Activated CD8-positive, alpha-beta memory T cell treated with anti-CD3 and anti-CD28 coated beads, Interleukin-2, amount 50 U/mL, for 4 hours (primary cell): ENCODE data around the gene CADM1.

Experiments
- DNase-seq: peaks from one replicate; pipeline ENCODE4 v3.0.0-alpha.2; 2020

The CADM1 gene

GRCh38 chr11:115391598-115391997, 112.6 kb downstream of the CADM1 start:
- DNase-seq: no peak

DNA sequence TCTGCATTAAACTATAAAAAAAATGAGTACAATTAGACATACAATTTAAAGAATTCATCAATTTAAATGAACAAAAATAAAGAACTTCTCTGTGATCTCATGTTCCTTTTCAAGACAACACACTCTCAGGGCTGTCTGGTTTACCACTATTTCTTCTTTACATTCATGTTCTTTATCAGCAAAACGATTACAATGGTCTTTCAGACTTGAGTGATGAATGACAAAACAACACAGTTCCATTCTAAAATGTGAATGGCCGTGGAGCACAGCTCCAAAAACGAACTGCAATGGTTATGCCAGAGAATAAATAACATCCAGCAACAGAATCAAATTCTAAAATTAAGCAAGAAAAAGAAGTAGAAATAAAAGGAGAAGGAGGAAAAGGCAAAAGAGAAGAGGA, 113.1 kb downstream of the CADM1 start:
- no peak for DNase-seq

GRCh38 chr11:115390441-115390840, 113.8 kb downstream of the CADM1 start:
- DNase-seq: no peak

DNA sequence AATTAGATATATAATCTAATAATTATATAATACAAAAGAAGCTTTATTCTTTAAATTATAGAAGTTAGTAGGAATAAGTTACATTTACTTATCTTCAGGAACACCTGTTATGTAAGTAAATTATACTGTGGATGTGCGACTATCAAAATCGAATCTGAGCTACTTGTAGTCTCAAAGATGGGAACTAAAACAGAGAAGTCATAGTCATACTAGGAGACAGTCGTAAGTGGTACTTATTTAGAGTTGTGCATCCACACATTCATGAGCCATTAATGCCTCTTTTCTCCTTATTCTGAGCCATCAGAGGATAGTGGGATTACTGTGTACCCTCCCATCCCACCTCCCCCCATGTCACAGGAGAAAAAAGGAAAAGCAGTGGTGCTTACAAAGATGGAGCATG, 114.4 kb downstream of the CADM1 start:
- no peak for DNase-seq

- DNase-seq: no peak
These were observed 119.0 kb downstream of the CADM1 start for GRCh38 chr11:115385226-115385625.

DNA sequence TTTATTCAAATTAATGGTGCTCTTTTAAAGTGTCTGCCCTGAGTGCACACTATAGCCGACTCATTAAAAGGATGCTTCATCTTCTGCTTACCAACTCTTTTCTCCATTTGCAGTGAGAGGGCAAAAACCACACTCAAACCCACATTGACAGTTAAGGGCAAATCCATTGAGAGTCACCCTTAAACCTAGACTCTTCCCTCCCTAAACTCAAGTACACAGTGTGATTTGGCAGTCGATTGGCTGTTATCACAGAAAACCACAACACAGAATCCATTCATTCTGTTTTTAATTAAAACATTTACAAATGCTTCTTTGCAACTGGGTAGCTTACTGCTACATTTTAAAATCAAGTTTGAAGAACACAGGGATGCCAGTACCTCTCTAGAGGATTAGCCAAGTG, 120.0 kb downstream of the CADM1 start:
- no peak for DNase-seq

DNA sequence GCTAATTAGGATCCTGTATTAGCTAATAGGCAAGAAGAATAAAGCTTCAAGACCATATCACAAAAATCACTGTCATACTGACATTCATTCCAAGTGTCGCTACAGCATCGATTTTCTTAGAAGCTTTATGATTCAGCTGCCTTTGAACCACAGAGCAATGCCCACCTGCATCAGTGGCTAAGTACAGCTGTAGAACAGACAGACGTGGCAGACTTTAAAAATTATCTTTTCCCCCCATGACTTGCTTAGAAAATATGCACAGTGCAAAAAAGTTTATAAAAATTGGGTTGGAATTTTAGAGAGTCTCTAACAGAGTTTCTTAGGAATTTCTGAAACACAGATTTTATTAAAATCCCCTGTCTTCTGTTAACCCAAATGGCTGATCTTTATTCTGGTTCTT, 120.8 kb downstream of the CADM1 start:
- no peak for DNase-seq

GRCh38 chr11:115379528-115379927, 124.7 kb downstream of the CADM1 start:
- DNase-seq: no peak

- DNase-seq: no peak
These were observed 125.7 kb downstream of the CADM1 start for GRCh38 chr11:115378557-115378956.

DNA sequence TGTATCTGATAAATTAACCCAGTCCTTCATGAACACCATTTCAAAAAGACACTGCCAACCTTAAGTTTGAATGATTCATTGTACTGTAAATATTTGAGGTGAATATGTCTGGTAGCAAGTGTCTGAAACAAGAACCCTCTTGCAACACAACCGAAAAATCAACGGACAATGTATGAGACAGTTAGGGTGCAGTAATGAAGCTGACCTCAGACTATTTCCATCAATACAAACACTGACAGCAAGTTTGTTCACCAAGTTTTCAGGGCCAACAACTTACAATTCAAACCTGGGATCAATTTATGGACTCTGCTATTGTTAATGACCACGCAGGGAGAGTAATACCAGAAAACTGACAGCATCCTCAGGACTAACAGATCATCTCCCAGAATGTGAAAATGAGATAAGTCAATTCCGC, 126.3 kb downstream of the CADM1 start:
- no peak for DNase-seq

DNA sequence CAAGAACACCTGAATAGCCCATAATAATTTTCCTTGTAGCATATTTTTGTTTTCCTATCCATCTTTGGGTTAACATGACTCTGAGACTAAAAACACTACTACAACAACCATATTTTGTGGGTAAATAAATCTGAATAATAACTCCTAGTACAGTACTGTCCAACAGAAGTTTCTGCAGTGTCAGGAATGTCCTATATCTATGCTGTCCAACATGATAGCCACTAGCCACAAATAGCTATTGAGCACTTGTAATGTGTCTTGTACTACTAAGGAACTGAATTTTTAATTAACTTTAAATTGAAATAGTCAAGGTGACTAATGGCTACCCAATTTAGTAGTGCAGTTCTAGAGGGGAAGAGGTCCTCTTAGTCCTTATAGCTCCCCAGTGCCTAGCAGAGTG, 135.6 kb downstream of the CADM1 start:
- DNase-seq: no peak

- no peak for DNase-seq
These were observed 137.4 kb downstream of the CADM1 start for GRCh38 chr11:115366826-115367225.

- no peak for DNase-seq
These were observed 138.3 kb downstream of the CADM1 start for GRCh38 chr11:115365907-115366306.

GRCh38 chr11:115364896-115365295, 139.3 kb downstream of the CADM1 start:
- DNase-seq: no peak

DNA sequence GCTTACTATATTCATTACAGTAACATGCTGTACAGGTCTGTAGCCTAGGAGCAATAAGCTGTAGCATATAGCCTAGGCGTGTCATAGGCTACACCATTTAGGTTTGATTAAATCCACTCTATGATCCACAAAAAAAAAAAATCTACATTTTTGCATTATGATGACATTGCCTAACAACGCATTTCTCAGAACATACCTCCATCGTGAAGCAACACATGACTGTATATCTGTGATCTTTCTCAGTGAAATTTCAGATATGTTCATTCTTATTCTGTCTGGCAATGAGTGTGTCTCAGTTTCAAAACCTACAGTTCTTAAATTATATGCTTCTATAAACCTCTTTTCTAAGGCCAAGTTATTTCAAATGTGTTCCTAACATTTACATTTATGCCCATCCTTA, 140.3 kb downstream of the CADM1 start:
- no peak for DNase-seq

DNA sequence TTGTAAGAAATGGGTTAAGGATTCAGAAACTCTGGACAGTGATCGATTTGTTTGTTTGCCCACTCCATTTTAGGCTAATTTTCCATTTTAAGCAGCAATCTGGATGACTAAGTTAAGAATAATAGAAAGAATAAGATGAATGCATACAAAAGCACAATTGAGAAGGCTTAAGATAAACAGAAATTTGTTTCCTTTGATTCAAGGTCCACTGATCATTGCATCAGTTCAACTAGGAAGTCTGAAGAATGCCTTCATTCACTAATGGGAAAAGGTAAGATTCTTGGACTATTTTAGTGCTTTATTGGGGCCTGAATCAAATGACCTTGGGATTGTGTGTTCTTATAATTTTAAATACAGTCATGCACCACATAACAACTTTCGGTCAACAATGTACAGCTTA, 140.8 kb downstream of the CADM1 start:
- no peak for DNase-seq

GRCh38 chr11:115362997-115363396, 141.2 kb downstream of the CADM1 start:
- DNase-seq: no peak

- no peak for DNase-seq
These were observed 143.2 kb downstream of the CADM1 start for GRCh38 chr11:115361025-115361424.

DNA sequence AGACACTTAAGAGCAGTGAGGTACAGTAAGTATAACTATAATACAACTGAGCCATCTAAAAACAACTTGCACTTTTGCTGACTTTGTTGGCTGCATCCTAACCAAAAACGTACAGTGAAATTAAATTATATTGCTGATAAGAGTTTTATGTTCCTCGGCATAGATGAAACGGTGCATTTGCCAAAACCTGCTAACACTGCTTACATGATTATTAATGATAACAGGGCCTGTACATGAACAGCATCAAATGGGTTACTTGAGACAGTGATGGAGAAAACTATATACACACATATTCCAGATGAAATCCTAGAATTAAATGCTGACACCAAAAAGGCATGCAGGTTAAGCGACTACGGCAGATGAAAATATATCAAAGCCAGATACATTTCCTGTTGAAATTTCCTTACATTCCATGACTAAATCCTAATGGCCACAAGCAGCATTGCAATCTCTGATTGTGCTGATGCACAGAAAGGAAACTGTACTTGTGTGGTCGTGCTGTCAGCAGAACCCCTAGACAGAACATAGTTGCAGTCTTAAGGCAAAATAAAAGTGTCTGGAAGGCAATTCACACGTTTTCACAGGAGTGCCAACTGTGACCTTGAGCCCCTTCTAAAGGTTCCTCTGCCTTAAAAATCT, 143.9 kb downstream of the CADM1 start:
- no peak for DNase-seq

DNA sequence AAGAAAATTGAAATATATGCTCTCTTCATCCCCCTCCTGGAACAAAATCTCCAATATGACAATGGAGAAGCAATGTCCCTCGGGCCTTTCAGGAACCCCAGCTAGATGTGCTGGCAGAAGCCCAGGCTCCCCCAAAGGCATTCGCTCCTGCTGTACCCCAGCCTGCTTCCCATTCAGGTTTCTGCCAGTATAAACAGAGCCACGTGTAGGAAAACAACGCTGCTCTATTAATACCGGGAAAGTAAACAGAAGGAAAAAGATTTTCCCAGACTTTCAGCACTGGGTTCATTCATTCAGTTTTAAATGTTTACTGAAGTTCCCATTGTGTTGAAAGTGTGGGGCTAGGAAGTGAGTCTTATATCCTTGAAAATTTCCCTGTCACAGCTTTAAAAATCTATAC, 147.1 kb downstream of the CADM1 start:
- DNase-seq: no peak

- DNase-seq: no peak
These were observed 151.3 kb downstream of the CADM1 start for GRCh38 chr11:115352805-115353485.

GRCh38 chr11:115349335-115350017, 154.7 kb downstream of the CADM1 start:
- DNase-seq: no peak

DNA sequence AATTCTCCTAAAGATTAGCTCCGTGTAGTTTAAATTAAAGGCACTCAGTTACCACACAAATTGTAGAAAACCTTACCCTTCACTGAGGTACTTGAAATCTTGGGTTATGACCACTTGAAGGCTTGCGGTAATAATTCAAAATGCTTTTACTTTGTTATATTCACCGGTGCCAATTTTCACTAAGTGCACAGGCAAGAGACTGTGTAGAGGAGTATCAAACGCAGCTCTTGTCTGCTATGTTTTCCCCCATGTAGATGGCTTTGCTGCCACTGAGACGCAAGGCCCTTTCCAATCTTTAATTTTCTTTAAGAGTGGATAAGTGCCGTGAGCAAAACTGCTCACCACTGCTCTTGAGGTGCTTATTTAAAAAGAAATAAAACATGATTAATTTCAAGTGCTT, 155.8 kb downstream of the CADM1 start:
- no peak for DNase-seq

- no peak for DNase-seq
These were observed 157.1 kb downstream of the CADM1 start for GRCh38 chr11:115347106-115347505.
